ENCODE measurements around the gene SPOCD1. TPM values are rescaled to one million over a fixed set of nuclear protein-coding genes. Genes with fewer than 3 reads are reported as not detected.

SPOCD1 gene
- total and polyA plus RNA-seq, 2 donors from 2014 or later = 0.22 to 0.98 TPM

DNA sequence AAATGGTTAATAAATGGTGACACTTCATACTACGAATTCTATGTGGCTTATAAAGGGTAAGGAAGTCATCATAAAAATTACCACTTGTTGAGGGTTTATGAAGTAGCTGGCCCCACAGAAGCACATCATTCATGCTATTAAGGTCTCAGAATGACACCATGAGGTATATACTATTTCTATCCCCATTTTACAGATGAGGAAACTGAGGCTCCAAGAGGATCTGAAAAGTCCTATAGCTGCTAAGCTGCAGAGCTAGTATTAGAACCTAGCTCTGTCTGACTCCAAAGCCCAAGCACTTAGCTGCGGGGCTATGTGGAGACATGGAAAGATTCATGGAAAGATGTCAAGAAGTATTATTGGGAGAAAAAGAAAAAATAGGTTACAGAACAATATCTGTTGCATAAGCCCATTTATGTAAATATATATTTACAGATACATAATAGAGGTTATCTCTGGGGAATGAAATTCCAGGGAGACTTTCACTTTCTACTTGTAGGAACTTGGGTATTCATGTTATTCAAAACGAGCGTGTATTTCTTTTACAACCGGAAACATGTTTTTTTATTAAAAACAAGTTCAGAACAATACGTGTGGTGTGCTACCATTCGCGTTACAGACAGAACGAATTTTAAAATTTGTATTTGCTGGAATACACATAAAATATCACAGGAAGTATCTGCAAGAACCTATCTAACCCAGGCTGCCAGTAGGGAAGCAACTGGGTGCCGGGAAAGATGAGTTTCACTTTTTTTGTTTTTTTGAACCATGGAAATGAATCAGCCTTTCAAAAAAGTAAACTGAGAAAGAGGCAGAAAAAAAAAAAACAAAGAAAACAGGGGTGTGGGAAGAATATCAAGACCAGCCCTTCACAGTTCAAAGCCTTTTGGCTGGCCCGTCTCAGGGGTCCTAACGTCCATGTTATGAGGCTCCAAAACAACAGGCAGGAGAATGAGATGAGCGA lies 13.4 kb downstream of the SPOCD1 start:
- H3K9me3 ChIP-seq (ENCODE audit: control insufficient read depth in 2 of 3, insufficient read depth in 1 of 3, low read length in 3 of 3) = no peaks in the 10 kb centered on the region
- DNase-seq (no peak), FAIRE-seq (no peak)
- no peak overlapping the region for H3K27ac ChIP-seq (ENCODE audit: low read depth in 2 of 2, low read length in 2 of 2)
- no peak overlapping the region for H3K9ac ChIP-seq (ENCODE audit: low read length in 3 of 3)
- peak overlapping the region in 2 of 3 donors; percentile 8 to 13 for H3K4me3 ChIP-seq (ENCODE audit: low read length in 3 of 3)
- H3K36me3 ChIP-seq (ENCODE audit: control insufficient read depth in 2 of 3, insufficient read depth in 3 of 3, low read length in 3 of 3) = no peaks in the 10 kb centered on the region
- intact Hi-C loops (cut with DNase I) = no loop called here
- TF ChIP-seq, protein P1, sequence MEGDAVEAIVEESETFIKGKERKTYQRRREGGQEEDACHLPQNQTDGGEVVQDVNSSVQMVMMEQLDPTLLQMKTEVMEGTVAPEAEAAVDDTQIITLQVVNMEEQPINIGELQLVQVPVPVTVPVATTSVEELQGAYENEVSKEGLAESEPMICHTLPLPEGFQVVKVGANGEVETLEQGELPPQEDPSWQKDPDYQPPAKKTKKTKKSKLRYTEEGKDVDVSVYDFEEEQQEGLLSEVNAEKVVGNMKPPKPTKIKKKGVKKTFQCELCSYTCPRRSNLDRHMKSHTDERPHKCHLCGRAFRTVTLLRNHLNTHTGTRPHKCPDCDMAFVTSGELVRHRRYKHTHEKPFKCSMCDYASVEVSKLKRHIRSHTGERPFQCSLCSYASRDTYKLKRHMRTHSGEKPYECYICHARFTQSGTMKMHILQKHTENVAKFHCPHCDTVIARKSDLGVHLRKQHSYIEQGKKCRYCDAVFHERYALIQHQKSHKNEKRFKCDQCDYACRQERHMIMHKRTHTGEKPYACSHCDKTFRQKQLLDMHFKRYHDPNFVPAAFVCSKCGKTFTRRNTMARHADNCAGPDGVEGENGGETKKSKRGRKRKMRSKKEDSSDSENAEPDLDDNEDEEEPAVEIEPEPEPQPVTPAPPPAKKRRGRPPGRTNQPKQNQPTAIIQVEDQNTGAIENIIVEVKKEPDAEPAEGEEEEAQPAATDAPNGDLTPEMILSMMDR (IDR thresholded peaks at IDR 0.05; ENCODE audit: borderline replicate concordance, extremely low read depth, insufficient read depth) = no peak
- no peaks in the 10 kb centered on the region for H3K27me3 ChIP-seq (ENCODE audit: control insufficient read depth, insufficient read depth, low read length)
- H3K4me1 ChIP-seq (ENCODE audit: control insufficient read depth in 2 of 3, insufficient read depth in 2 of 3, low read depth in 1 of 3, low read length in 3 of 3) = no peaks in the 10 kb centered on the region

DNA sequence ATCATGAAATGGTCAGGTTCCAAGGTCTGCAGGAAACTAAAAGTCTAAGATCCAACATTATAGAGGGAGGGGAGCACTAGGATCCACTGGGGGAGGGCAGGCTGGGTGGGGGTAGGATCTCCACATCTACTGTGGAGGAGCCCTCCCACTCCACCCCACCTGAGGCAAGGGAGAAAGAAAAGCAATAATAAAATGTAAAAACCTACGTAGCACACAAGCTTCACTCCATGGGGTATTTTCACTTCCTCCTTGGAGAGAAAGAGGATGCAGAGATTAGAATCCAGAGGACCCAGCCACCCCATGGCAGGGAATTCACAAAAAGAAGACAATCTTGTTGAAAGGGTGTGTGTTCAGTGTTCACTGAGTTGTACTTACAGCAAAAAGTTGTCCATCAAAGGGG lies 14.4 kb downstream of the SPOCD1 start:
- Histone ChIP-seq H3K36me3 (ENCODE audit: control insufficient read depth in 2 of 3, insufficient read depth in 3 of 3, low read length in 3 of 3) (no peaks in the 10 kb centered on the region), H3K9me3 (ENCODE audit: control insufficient read depth in 2 of 3, insufficient read depth in 1 of 3, low read length in 3 of 3) (no peaks in the 10 kb centered on the region), H3K9ac (ENCODE audit: low read length in 3 of 3) (no peak overlapping the region), H3K4me1 (ENCODE audit: control insufficient read depth in 2 of 3, insufficient read depth in 2 of 3, low read depth in 1 of 3, low read length in 3 of 3) (no peaks in the 10 kb centered on the region), H3K27ac (ENCODE audit: low read depth in 2 of 2, low read length in 2 of 2) (no peak overlapping the region), H3K4me3 (ENCODE audit: low read length in 3 of 3) (no peak overlapping the region), H3K27me3 (ENCODE audit: control insufficient read depth, insufficient read depth, low read length) (no peaks in the 10 kb centered on the region)
- TF ChIP-seq, protein P1 (IDR thresholded peaks at IDR 0.05; ENCODE audit: borderline replicate concordance, extremely low read depth, insufficient read depth) = no peak
- intact Hi-C loops (cut with DNase I) = no loop called here
- FAIRE-seq = no peak
- no peak for DNase-seq

DNA sequence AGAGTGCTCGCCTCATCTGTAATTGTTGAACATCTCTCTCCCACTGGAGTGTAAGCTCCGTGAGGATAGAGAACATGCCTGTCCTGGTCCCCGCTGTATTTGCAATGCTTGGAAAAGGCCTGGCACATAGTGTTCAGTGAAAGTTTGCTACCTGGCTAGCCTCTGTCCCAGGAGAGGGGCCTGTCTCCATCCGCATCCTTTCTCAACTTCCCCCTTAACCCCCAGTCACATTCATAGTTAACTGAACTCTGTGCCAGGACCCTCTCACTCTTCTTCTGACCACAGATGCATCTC lies 15.2 kb downstream of the SPOCD1 start:
- FAIRE-seq (no peak), DNase-seq (no peak)
- intact Hi-C loops (cut with DNase I) = no loop called here
- H3K4me3 ChIP-seq (ENCODE audit: low read length in 3 of 3) = no peak overlapping the region
- TF ChIP-seq, protein P1 (IDR thresholded peaks at IDR 0.05; ENCODE audit: borderline replicate concordance, extremely low read depth, insufficient read depth) = no peak
- H3K27me3 ChIP-seq (ENCODE audit: control insufficient read depth, insufficient read depth, low read length) = no peaks in the 10 kb centered on the region
- H3K4me1 ChIP-seq (ENCODE audit: control insufficient read depth in 2 of 3, insufficient read depth in 2 of 3, low read depth in 1 of 3, low read length in 3 of 3) = no peaks in the 10 kb centered on the region
- H3K36me3 ChIP-seq (ENCODE audit: control insufficient read depth in 2 of 3, insufficient read depth in 3 of 3, low read length in 3 of 3) = no peaks in the 10 kb centered on the region
- H3K9ac ChIP-seq (ENCODE audit: low read length in 3 of 3) = no peak overlapping the region
- H3K27ac ChIP-seq (ENCODE audit: low read depth in 2 of 2, low read length in 2 of 2) = no peak overlapping the region
- no peaks in the 10 kb centered on the region for H3K9me3 ChIP-seq (ENCODE audit: control insufficient read depth in 2 of 3, insufficient read depth in 1 of 3, low read length in 3 of 3)

Data from kidney (tissue), 14 donors.